Muscle layer of colon (tissue), 2 donors: Measurements from ENCODE around the gene DEXI.

ENCODE experiments used
- H3K27ac ChIP-seq: one replicate; pipeline ENCODE4 v1.7.0; 2013; ENCODE audit warnings: low read depth, mild to moderate bottlenecking, low read length, moderate library complexity
- H3K27me3 ChIP-seq, 2 donors: one replicate each; pipeline ENCODE4 v1.7.0; 2013; ENCODE audit warnings: low read length in 2 of 2, mild to moderate bottlenecking in 2 of 2; ENCODE audit not compliant: insufficient read depth in 2 of 2, control insufficient read depth in 1 of 2
- H3K36me3 ChIP-seq: one replicate; pipeline ENCODE4 v1.7.0; 2013; ENCODE audit warnings: mild to moderate bottlenecking, low read length; ENCODE audit not compliant: insufficient read depth
- H3K4me1 ChIP-seq: one replicate; pipeline ENCODE4 v1.7.0; 2013; ENCODE audit warnings: mild to moderate bottlenecking, low read length; ENCODE audit not compliant: insufficient read depth
- H3K4me3 ChIP-seq, 2 donors: one replicate each; pipeline ENCODE4 v1.7.0; 2013; ENCODE audit warnings: low read length in 2 of 2, low read depth in 1 of 2, mild to moderate bottlenecking in 1 of 2, moderate library complexity in 1 of 2
- H3K9ac ChIP-seq: one replicate; pipeline ENCODE4 v1.7.0; 2013; ENCODE audit warnings: low read length
- H3K9me3 ChIP-seq: one replicate; pipeline ENCODE4 v1.7.0; 2013; ENCODE audit warnings: mild to moderate bottlenecking, low read length
- donor health status: abdominal sarcoma.
- donor health status: Adenocarcinoma of cecum.

The DEXI gene

DNA sequence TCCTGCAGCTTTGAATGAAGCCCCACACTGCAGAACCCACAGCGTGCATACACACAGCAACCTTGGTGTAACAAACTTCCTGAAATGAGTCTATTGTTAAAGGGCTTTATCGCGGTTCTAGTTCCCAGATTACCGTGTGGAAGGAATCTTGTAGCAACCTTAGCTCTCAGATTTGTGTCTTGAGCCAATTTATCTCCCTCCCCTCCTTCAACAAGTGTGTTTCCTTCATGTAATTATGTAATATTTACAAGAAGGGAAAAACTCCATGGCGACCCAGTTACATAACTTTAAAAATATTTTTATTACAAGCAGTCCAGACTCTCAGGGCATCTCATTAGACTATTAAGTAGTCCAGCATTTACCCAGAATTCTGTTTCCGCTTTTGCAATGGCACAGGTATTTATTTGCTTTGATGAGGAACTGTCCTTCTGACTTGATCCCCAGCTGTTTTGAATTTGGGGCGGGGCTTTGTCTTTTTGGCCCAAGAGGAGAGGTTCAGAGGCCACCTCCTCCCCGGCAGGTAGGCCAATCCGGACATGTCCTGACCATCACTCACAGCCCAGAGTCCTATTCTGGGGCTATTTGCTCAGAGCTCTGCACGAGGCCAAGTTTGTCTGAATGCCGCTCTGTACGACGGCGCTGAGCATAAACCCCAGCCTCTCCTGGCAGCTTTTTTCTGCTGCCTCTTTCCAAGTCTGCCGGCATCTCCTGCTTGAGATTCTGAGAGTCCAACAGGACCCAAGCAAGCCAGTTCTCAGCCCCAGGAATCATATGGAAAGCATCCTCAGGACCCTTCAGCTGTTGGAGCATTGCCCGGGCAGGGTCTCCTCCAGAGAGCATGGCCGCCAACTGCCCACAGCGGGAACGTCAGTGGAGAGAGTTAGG is 37.7 kb upstream of the DEXI start:
- Histone ChIP-seq H3K9me3 (no peaks in the 10 kb centered on the region), H3K9ac (no peak overlapping the region), H3K36me3 (peaks cover 20% of the 10 kb centered on the region), H3K27ac (peak overlapping the region; percentile 67), H3K4me3 (peak overlapping the region in 1 of 2 donors; percentile 21), H3K27me3 (no peaks in the 10 kb centered on the region), H3K4me1 (peaks cover 22% of the 10 kb centered on the region)

- H3K4me3 ChIP-seq: no peak overlapping the region
- no peaks in the 10 kb centered on the region for H3K27me3 ChIP-seq
- H3K4me1 ChIP-seq: peaks cover 22% of the 10 kb centered on the region
- no peaks in the 10 kb centered on the region for H3K9me3 ChIP-seq
- H3K36me3 ChIP-seq: peaks cover 25% of the 10 kb centered on the region
- no peak overlapping the region for H3K9ac ChIP-seq
- peak overlapping the region; percentile 67 for H3K27ac ChIP-seq
These were observed 36.7 kb upstream of the DEXI start for GRCh38 chr16:10978871-10979446.

DNA sequence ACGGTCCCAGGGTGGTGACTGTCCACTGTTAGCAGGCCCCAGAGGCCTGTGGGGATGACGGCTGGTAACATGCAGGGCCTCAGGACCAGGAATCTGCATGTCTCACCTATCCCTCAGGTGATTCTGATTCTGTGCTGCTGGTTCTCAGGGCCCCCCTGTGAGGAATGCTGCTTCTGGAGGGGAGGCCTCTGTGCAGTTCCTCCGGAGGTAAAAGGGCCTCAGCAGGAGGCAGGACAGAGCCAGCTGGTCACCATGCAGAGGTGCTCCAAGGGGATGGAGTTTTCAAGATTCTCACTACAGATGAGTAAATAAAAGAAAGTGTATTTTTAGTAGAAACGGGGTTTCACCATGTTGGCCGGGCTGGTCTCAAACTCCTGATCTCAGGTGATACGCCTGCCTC is 35.9 kb upstream of the DEXI start:
- Histone ChIP-seq H3K27me3 (no peaks in the 10 kb centered on the region), H3K4me1 (peaks cover 22% of the 10 kb centered on the region), H3K36me3 (peaks cover 28% of the 10 kb centered on the region), H3K27ac (no peak overlapping the region), H3K9me3 (no peaks in the 10 kb centered on the region), H3K4me3 (no peak overlapping the region), H3K9ac (no peak overlapping the region)

DNA sequence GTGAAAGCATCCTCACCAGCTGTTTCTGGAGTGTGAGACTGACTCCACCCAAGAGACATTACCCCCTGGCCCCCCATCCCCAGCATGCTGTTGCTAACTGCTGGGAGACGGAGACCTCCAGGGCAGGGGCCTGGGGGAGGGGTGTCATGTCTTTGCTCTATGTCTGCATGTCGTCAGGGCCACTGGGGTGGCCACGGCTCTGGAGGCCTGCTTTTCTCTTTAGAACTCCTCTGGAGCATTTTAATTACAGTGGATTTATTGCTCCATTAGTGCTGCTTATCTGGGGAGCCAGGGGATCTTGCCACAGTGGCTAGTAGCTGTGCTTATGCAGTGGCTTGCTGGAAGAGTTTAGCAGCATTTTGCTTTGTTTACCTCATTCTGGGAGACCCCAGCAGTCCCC is 34.4 kb upstream of the DEXI start:
- H3K4me3 ChIP-seq: no peak overlapping the region
- peaks cover 25% of the 10 kb centered on the region for H3K36me3 ChIP-seq
- no peak overlapping the region for H3K9ac ChIP-seq
- no peak overlapping the region for H3K27ac ChIP-seq
- H3K9me3 ChIP-seq: no peaks in the 10 kb centered on the region
- H3K27me3 ChIP-seq: no peaks in the 10 kb centered on the region
- H3K4me1 ChIP-seq: peaks cover 27% of the 10 kb centered on the region

DNA sequence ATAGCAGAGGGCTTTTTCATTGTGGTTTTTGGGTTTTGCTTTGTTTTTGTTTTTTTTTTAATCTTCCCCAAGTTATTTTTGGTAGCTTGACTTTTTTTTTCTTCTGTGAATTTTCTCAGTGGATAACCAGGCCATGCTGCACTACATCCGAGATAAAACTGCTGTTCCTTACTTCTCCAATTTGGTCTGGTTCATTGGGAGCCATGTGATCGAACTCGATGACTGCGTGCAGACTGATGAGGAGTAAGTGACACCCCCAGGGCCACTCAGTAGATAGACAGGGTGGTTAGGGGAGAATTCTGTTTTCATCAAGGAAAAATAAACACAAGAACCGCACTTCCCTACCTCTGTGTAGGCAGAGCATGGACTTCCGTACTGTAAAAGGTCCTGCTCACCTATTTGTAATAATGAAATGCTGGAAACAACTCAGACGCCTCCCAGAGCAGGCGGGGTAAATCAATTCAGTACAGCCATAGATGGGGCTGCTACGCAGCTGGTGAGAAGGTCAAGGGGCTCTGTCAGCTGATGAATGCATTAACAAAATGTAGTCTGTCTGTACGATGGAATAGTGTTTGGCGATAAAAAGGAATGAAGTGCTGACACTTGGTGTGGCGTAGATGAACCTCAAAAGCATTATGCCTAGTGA is 30.7 kb upstream of the DEXI start:
- H3K9me3 ChIP-seq: no peaks in the 10 kb centered on the region
- H3K36me3 ChIP-seq: peaks cover 36% of the 10 kb centered on the region
- peaks cover 6% of the 10 kb centered on the region for H3K4me1 ChIP-seq
- H3K4me3 ChIP-seq: no peak overlapping the region
- H3K27ac ChIP-seq: no peak overlapping the region
- no peak overlapping the region for H3K9ac ChIP-seq
- H3K27me3 ChIP-seq: no peaks in the 10 kb centered on the region

GRCh38 chr16:10972108-10972818 is 30.0 kb upstream of the DEXI start:
- H3K9ac ChIP-seq: no peak overlapping the region
- peaks cover 34% of the 10 kb centered on the region for H3K36me3 ChIP-seq
- H3K27me3 ChIP-seq: no peaks in the 10 kb centered on the region
- H3K4me3 ChIP-seq: no peak overlapping the region
- no peak overlapping the region for H3K27ac ChIP-seq
- peaks cover 6% of the 10 kb centered on the region for H3K4me1 ChIP-seq
- no peaks in the 10 kb centered on the region for H3K9me3 ChIP-seq

DNA sequence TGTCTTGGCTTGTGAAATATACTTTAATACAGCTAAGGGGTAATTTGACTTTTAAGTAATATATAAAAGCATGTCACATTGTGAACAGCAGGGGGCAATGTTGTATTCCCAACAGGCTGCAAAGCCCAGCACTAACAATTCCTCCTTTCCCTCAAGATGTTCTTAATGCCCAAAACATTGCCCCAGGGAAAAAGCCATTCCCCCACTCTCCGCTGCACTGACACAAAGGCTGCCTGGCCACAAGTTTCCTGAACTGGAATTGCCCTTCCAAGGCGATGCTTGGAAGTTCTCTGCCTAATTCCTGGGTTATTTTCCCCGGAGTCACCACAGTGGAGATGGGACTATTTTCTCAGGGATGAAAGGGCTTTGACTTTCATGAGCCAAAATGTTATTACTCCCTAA is 29.3 kb upstream of the DEXI start:
- no peak overlapping the region for H3K9ac ChIP-seq
- no peak overlapping the region for H3K4me3 ChIP-seq
- no peaks in the 10 kb centered on the region for H3K27me3 ChIP-seq
- peaks cover 6% of the 10 kb centered on the region for H3K4me1 ChIP-seq
- no peak overlapping the region for H3K27ac ChIP-seq
- peaks cover 34% of the 10 kb centered on the region for H3K36me3 ChIP-seq
- no peaks in the 10 kb centered on the region for H3K9me3 ChIP-seq

GRCh38 chr16:10970065-10970464 is 27.8 kb upstream of the DEXI start:
- Histone ChIP-seq H3K9me3 (no peaks in the 10 kb centered on the region), H3K27me3 (no peaks in the 10 kb centered on the region), H3K27ac (no peak overlapping the region), H3K4me1 (peaks cover 6% of the 10 kb centered on the region), H3K36me3 (peaks cover 34% of the 10 kb centered on the region), H3K9ac (no peak overlapping the region), H3K4me3 (no peak overlapping the region)

GRCh38 chr16:10969615-10970014 is 27.3 kb upstream of the DEXI start:
- Histone ChIP-seq H3K27ac (no peak overlapping the region), H3K9me3 (no peaks in the 10 kb centered on the region), H3K36me3 (peaks cover 32% of the 10 kb centered on the region), H3K4me3 (no peak overlapping the region), H3K4me1 (peaks cover 6% of the 10 kb centered on the region), H3K9ac (no peak overlapping the region), H3K27me3 (no peaks in the 10 kb centered on the region)

- no peak overlapping the region for H3K27ac ChIP-seq
- H3K27me3 ChIP-seq: no peaks in the 10 kb centered on the region
- H3K9ac ChIP-seq: no peak overlapping the region
- H3K4me1 ChIP-seq: peaks cover 11% of the 10 kb centered on the region
- no peak overlapping the region for H3K4me3 ChIP-seq
- peaks cover 29% of the 10 kb centered on the region for H3K36me3 ChIP-seq
- H3K9me3 ChIP-seq: no peaks in the 10 kb centered on the region
These were observed 26.2 kb upstream of the DEXI start for GRCh38 chr16:10968498-10968897.

- Histone ChIP-seq H3K36me3 (peaks cover 29% of the 10 kb centered on the region), H3K27me3 (no peaks in the 10 kb centered on the region), H3K9ac (no peak overlapping the region), H3K4me1 (peaks cover 11% of the 10 kb centered on the region), H3K9me3 (no peaks in the 10 kb centered on the region), H3K27ac (no peak overlapping the region), H3K4me3 (no peak overlapping the region)
These were observed 25.7 kb upstream of the DEXI start for GRCh38 chr16:10967986-10968385.
